Activated naive CD8-positive, alpha-beta T cell treated with anti-CD3 and anti-CD28 coated beads, Interleukin-2, amount 10 ng/mL, durations not matched to agents 7 days and 5 days (primary cell): ENCODE results near the gene SLC16A1. TPM values are rescaled to one million over a fixed set of nuclear protein-coding genes. Genes with fewer than 3 reads are reported as not detected.

Source experiments
- total RNA-seq, 2 experiments: library from RNA; stranded (reverse); gene quantifications; one replicate each; pipeline ENCODE4 v1.2.3, GENCODE V29; 2021

SLC16A1 gene
- total RNA-seq, 2 experiments from 2014 or later, result 31.4 to 35.4 TPM

Other genes with a start within 250 kb of the SLC16A1 start
- gene RHOC, start 249.1 kb downstream of the SLC16A1 start, total RNA-seq, result 10 to 100 TPM; 81.2 to 85.5 TPM
- gene PPM1J, start 240.9 kb downstream of the SLC16A1 start, total RNA-seq, result under 1 TPM in 1 of 2 experiments, not detected in 1; 0.25 TPM
- gene LRIG2, start 117.0 kb upstream of the SLC16A1 start, total RNA-seq, result 10 to 100 TPM; 15.3 to 21.4 TPM